ENCODE measurements around the gene NDST1.

Gene NDST1

DNA sequence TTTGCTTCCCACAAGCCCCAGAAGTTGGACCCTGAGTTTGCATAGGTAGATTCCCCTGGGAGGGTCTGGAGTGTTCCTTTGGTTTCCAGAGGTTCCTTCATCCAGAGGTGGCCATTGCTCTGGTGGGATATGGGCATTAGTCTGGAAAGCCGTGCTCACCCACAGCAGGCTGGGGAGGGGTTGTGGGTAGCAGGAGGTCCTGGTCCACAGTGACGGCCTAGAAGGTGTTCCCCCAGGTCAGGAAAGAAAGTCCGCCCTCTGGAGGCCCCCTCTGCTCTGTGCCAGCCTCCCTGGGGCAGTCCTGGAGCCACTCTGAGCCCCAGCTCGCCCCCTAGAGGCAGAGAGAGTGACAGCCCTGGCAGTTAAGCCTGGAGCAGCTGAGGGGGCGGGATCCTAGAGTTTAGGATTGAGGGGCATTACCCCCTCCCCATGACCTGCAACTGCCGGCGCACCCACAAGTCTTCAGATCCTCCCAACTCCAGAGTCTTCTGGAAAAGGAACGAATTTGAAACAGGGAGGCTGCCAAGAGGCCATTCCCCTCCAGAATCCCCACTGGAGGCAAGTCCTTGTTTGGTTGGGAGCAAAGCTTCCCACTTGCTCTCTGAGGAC, 36.8 kb downstream of the NDST1 start:
- peak; percentile 64 for ATAC-seq
- TF ChIP-seq, protein P1, sequence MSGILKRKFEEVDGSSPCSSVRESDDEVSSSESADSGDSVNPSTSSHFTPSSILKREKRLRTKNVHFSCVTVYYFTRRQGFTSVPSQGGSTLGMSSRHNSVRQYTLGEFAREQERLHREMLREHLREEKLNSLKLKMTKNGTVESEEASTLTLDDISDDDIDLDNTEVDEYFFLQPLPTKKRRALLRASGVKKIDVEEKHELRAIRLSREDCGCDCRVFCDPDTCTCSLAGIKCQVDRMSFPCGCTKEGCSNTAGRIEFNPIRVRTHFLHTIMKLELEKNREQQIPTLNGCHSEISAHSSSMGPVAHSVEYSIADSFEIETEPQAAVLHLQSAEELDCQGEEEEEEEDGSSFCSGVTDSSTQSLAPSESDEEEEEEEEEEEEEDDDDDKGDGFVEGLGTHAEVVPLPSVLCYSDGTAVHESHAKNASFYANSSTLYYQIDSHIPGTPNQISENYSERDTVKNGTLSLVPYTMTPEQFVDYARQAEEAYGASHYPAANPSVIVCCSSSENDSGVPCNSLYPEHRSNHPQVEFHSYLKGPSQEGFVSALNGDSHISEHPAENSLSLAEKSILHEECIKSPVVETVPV (CRISPR knock-in tag; IDR thresholded peaks at IDR 0.05) = no peak
- TF ChIP-seq ZFP3 (CRISPR knock-in tag; IDR thresholded peaks at IDR 0.05) = no peak
- TF ChIP-seq, protein P2, sequence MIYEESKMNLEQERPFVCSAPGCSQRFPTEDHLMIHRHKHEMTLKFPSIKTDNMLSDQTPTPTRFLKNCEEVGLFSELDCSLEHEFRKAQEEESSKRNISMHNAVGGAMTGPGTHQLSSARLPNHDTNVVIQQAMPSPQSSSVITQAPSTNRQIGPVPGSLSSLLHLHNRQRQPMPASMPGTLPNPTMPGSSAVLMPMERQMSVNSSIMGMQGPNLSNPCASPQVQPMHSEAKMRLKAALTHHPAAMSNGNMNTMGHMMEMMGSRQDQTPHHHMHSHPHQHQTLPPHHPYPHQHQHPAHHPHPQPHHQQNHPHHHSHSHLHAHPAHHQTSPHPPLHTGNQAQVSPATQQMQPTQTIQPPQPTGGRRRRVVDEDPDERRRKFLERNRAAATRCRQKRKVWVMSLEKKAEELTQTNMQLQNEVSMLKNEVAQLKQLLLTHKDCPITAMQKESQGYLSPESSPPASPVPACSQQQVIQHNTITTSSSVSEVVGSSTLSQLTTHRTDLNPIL (CRISPR knock-in tag; IDR thresholded peaks at IDR 0.05; ENCODE audit: low read depth) = no peak
- TF ChIP-seq SNAI2 (CRISPR knock-in tag; IDR thresholded peaks at IDR 0.05) = no peak
- TF ChIP-seq ARNTL (CRISPR knock-in tag; IDR thresholded peaks at IDR 0.05; ENCODE audit: borderline replicate concordance, low read depth) = no peak
- TF ChIP-seq, protein P3, sequence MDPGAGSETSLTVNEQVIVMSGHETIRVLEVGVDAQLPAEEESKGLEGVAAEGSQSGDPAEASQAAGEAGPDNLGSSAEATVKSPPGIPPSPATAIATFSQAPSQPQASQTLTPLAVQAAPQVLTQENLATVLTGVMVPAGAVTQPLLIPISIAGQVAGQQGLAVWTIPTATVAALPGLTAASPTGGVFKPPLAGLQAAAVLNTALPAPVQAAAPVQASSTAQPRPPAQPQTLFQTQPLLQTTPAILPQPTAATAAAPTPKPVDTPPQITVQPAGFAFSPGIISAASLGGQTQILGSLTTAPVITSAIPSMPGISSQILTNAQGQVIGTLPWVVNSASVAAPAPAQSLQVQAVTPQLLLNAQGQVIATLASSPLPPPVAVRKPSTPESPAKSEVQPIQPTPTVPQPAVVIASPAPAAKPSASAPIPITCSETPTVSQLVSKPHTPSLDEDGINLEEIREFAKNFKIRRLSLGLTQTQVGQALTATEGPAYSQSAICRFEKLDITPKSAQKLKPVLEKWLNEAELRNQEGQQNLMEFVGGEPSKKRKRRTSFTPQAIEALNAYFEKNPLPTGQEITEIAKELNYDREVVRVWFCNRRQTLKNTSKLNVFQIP (CRISPR knock-in tag; IDR thresholded peaks at IDR 0.05; ENCODE audit: borderline replicate concordance, low read depth) = no peak
- TF ChIP-seq ZNF70 (CRISPR knock-in tag; IDR thresholded peaks at IDR 0.05) = no peak
- TF ChIP-seq ZC3H10 (CRISPR knock-in tag; IDR thresholded peaks at IDR 0.05) = no peak
- TF ChIP-seq OSR1 (CRISPR knock-in tag; IDR thresholded peaks at IDR 0.05) = no peak
- no peak for TF ChIP-seq ZNF8 (CRISPR knock-in tag; IDR thresholded peaks at IDR 0.05)

DNA sequence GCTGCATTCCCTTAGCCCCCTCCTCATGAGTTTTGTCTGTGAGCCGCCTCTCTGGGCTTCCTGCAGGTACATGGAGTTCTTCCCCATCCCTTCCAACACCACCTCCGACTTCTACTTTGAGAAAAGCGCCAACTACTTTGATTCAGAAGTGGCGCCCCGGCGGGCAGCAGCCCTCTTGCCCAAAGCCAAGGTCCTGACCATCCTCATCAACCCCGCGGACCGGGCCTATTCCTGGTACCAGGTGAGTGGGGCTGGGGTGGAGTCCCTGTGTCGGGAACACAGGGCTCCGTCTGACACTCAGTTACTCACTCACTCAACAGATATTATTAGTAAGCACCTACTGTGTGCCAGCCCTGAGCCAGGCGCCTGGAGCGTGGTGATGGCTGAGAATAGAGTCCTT, 37.3 kb downstream of the NDST1 start:
- ATAC-seq = no peak
- no peak for TF ChIP-seq TCF4 (CRISPR knock-in tag; IDR thresholded peaks at IDR 0.05; ENCODE audit: borderline replicate concordance)
- no peak for TF ChIP-seq RARB (CRISPR knock-in tag; IDR thresholded peaks at IDR 0.05)
- TF ChIP-seq PPARA (CRISPR knock-in tag; IDR thresholded peaks at IDR 0.05; ENCODE audit: borderline replicate concordance) = no peak
- TF ChIP-seq ZFP30 (CRISPR knock-in tag; IDR thresholded peaks at IDR 0.05) = no peak
- TF ChIP-seq, protein P3 (CRISPR knock-in tag; IDR thresholded peaks at IDR 0.05; ENCODE audit: borderline replicate concordance, low read depth) = no peak
- TF ChIP-seq, protein P2 (CRISPR knock-in tag; IDR thresholded peaks at IDR 0.05; ENCODE audit: low read depth) = no peak
- no peak for TF ChIP-seq SNAI2 (CRISPR knock-in tag; IDR thresholded peaks at IDR 0.05)
- TF ChIP-seq, protein P1 (CRISPR knock-in tag; IDR thresholded peaks at IDR 0.05) = no peak
- TF ChIP-seq ZNF565 (CRISPR knock-in tag; conservative IDR thresholded peaks at IDR 0.05; ENCODE audit: low read depth) = no peak
- no peak for TF ChIP-seq ZNF8 (CRISPR knock-in tag; IDR thresholded peaks at IDR 0.05)
- TF ChIP-seq GLIS3 (CRISPR knock-in tag; IDR thresholded peaks at IDR 0.05) = no peak
- TF ChIP-seq ZFP3 (CRISPR knock-in tag; IDR thresholded peaks at IDR 0.05) = no peak
- TF ChIP-seq, protein P4, sequence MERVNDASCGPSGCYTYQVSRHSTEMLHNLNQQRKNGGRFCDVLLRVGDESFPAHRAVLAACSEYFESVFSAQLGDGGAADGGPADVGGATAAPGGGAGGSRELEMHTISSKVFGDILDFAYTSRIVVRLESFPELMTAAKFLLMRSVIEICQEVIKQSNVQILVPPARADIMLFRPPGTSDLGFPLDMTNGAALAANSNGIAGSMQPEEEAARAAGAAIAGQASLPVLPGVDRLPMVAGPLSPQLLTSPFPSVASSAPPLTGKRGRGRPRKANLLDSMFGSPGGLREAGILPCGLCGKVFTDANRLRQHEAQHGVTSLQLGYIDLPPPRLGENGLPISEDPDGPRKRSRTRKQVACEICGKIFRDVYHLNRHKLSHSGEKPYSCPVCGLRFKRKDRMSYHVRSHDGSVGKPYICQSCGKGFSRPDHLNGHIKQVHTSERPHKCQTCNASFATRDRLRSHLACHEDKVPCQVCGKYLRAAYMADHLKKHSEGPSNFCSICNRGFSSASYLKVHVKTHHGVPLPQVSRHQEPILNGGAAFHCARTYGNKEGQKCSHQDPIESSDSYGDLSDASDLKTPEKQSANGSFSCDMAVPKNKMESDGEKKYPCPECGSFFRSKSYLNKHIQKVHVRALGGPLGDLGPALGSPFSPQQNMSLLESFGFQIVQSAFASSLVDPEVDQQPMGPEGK (CRISPR knock-in tag; IDR thresholded peaks at IDR 0.05; ENCODE audit: borderline replicate concordance) = no peak
- no peak for TF ChIP-seq ESRRG (CRISPR knock-in tag; IDR thresholded peaks at IDR 0.05)

All from SK-N-SH treated with all-trans-retinoic acid at 6 μM for 48 hours (cell line).